ENCODE data around the gene MOCOS.
"Not testable (repeated sequence)": the region's sequence is repeated elsewhere in the genome, so short reads cannot be mapped to it uniquely, and the experiment has no call there.

The MOCOS gene

DNA sequence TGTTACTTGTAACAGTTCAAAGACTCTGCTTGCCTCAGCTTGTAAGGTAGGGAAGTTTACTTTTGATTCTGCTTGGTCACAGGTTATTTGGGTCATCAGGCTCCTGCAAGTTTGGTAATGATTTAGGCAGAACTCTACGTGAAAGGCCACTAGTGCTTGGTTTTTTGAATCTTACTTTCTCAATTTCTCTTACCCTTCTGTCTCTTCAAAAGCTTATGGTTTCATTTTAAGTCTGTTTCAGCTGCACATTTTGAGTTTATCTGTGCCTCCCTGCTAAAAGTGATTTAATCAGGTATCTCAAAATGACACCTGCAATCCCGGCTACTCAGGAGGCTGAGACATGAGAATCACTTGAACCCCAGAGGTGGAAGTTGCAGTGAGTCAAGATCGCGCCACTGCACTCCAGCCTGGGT lies 26.3 kb upstream of the MOCOS start:
- DNase-seq = no peak
- no peak for TF ChIP-seq CTCF (IDR thresholded peaks at IDR 0.05; ENCODE audit: low read depth, low read length)
- H3K27me3 ChIP-seq = no peaks in the 10 kb centered on the region
- H3K4me3 ChIP-seq (ENCODE audit: low read depth, low read length) = no peak overlapping the region
- H3K4me1 ChIP-seq = no peaks in the 10 kb centered on the region
- no peaks in the 10 kb centered on the region for H3K9me3 ChIP-seq
- H3K36me3 ChIP-seq = peaks cover 4% of the 10 kb centered on the region; the same call in 1 of the 2 replicates

DNA sequence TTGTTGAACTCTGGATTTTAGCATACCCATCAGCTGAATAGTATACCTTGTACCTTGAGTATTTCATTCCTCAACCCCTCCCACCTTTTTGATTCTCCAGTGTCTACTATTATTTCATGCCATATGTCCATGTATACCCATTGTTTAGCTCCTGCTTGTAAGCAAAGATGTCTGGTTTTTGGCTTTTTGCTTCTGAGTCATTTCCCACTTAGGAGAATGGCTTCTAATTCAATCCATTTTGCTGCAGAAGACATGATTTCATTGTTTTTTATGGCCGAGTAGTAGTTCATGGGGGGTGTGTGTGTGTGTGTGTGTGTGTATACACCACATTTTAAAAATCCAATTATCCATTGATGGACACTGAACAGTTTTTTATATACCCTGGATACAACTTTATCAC lies 24.3 kb upstream of the MOCOS start:
- no peaks in the 10 kb centered on the region for H3K4me1 ChIP-seq
- no peak overlapping the region for H3K4me3 ChIP-seq (ENCODE audit: low read depth, low read length)
- H3K27me3 ChIP-seq = no peaks in the 10 kb centered on the region
- DNase-seq = no peak
- H3K36me3 ChIP-seq = peaks cover 5% of the 10 kb centered on the region
- TF ChIP-seq CTCF (IDR thresholded peaks at IDR 0.05; ENCODE audit: low read depth, low read length) = no peak
- H3K9me3 ChIP-seq = no peaks in the 10 kb centered on the region

GRCh38 chr18:36167692-36168218 lies 19.5 kb upstream of the MOCOS start:
- Histone ChIP-seq H3K4me3 (ENCODE audit: low read depth, low read length) (no peak overlapping the region), H3K36me3 (peaks cover 8% of the 10 kb centered on the region), H3K9me3 (no peaks in the 10 kb centered on the region), H3K4me1 (no peaks in the 10 kb centered on the region), H3K27me3 (no peaks in the 10 kb centered on the region)
- TF ChIP-seq CTCF (IDR thresholded peaks at IDR 0.05; ENCODE audit: low read depth, low read length) = no peak
- DNase-seq = no peak

GRCh38 chr18:36168296-36168695 lies 19.0 kb upstream of the MOCOS start:
- H3K4me1 ChIP-seq; H3K4me3 ChIP-seq (ENCODE audit: low read depth, low read length); H3K9me3 ChIP-seq; H3K27me3 ChIP-seq; H3K36me3 ChIP-seq; DNase-seq: not testable (repeated sequence)

DNA sequence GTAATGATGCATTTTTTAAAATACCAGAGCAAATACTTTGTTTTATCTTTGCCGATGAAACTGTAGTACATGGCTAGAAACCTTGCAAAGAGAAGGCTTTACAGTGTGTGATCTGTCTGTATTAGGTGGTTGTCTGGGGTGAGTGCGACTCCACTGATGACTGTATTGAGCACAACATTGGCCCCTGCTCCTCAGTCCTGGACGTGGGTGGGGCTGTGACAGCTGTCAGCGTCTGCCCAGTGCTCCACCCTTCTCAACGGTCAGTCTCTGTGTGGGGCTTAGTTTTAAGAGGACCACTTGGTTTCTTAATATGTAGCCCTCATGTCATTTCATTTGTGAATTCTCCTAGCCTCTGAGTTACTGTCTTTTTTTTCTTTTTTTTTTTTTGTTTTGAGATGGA lies 17.4 kb upstream of the MOCOS start:
- Histone ChIP-seq H3K4me3 (ENCODE audit: low read depth, low read length) (no peak overlapping the region), H3K36me3 (peaks cover 4% of the 10 kb centered on the region), H3K9me3 (no peaks in the 10 kb centered on the region), H3K4me1 (no peaks in the 10 kb centered on the region), H3K27me3 (no peaks in the 10 kb centered on the region)
- no peak for TF ChIP-seq CTCF (IDR thresholded peaks at IDR 0.05; ENCODE audit: low read depth, low read length)
- DNase-seq = no peak

GRCh38 chr18:36175481-36175880 lies 11.8 kb upstream of the MOCOS start:
- Histone ChIP-seq H3K36me3 (no peaks in the 10 kb centered on the region; the same call in 1 of the 2 replicates), H3K9me3 (no peaks in the 10 kb centered on the region), H3K4me3 (ENCODE audit: low read depth, low read length) (no peak overlapping the region), H3K27me3 (no peaks in the 10 kb centered on the region), H3K4me1 (no peaks in the 10 kb centered on the region)
- DNase-seq = no peak
- TF ChIP-seq CTCF (IDR thresholded peaks at IDR 0.05; ENCODE audit: low read depth, low read length) = no peak

GRCh38 chr18:36176177-36176584 lies 11.1 kb upstream of the MOCOS start:
- TF ChIP-seq CTCF (IDR thresholded peaks at IDR 0.05; ENCODE audit: low read depth, low read length) = no peak
- no peak for DNase-seq
- Histone ChIP-seq H3K4me3 (ENCODE audit: low read depth, low read length) (no peak overlapping the region), H3K27me3 (no peaks in the 10 kb centered on the region), H3K4me1 (no peaks in the 10 kb centered on the region), H3K36me3 (no peaks in the 10 kb centered on the region), H3K9me3 (no peaks in the 10 kb centered on the region)
